HG02852 (cell line): ENCODE measurements around the gene TMC5.
"Not testable (repeated sequence)": the region's sequence is repeated elsewhere in the genome, so short reads cannot be mapped to it uniquely, and the experiment has no call there.

Experiments
- ATAC-seq: cut with Tn5 transposase; IDR thresholded peaks from one replicate; pipeline ENCODE4 v1.9.1; 2021; ENCODE audit warnings: mild to moderate bottlenecking, moderate library complexity; ENCODE audit not compliant: unreplicated experiment

TMC5 gene

GRCh38 chr16:19527161-19527560, 109.5 kb downstream of the TMC5 start:
- no peak for ATAC-seq

DNA sequence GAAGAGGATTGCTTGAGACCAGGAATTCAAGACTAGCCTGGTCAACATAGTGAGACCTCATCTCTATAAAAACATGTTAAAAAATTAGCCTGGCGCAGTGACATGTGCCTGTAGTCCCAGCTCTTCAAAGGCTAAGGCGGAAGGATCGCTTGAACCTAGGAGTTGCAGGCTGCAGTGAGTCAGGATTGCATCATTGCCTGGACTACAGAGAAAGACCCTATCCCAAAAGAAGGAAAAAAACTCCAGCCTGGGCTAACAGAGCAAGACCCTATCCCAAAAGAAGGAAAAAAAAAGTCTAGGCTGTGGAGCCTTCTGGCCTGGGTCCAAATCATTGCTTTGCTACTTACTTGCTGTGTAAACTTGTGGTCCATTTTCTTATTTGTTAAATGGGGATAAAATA, 111.0 kb downstream of the TMC5 start:
- no peak for ATAC-seq

GRCh38 chr16:19532601-19533000, 114.9 kb downstream of the TMC5 start:
- no peak for ATAC-seq

- no peak for ATAC-seq
Measured at GRCh38 chr16:19540241-19540970, 122.7 kb downstream of the TMC5 start.

GRCh38 chr16:19542138-19542821, 124.6 kb downstream of the TMC5 start:
- ATAC-seq, result no peak

- not testable (repeated sequence) for ATAC-seq
Measured at GRCh38 chr16:19543278-19543996, 125.8 kb downstream of the TMC5 start.

GRCh38 chr16:19548144-19548543, 130.5 kb downstream of the TMC5 start:
- ATAC-seq, result no peak
